Esophagus squamous epithelium (tissue), 4 donors: ENCODE data around the gene OCA2.

Experiments used
- POLR2A ChIP-seq, 4 donors: fragments of 450-650 bp; IDR thresholded peaks; one replicate each; pipeline ENCODE4 v1.6.1; 2017; ENCODE audit warnings: antibody characterized with exemption in 4 of 4, mild to moderate bottlenecking in 4 of 4, moderate library complexity in 3 of 4
- TF ChIP-seq, protein P1 (sequence below), 6 experiments: fragments of 450-650 bp in 4 of 6; fragments of 200-600 bp in 2 of 6; sonication (generic) in 2 of 6; IDR thresholded peaks; one replicate each; pipeline ENCODE4 v1.5.1; 2016 to 2019; ENCODE audit warnings: antibody characterized with exemption in 6 of 6, mild to moderate bottlenecking in 4 of 6, moderate library complexity in 4 of 6

DNA sequence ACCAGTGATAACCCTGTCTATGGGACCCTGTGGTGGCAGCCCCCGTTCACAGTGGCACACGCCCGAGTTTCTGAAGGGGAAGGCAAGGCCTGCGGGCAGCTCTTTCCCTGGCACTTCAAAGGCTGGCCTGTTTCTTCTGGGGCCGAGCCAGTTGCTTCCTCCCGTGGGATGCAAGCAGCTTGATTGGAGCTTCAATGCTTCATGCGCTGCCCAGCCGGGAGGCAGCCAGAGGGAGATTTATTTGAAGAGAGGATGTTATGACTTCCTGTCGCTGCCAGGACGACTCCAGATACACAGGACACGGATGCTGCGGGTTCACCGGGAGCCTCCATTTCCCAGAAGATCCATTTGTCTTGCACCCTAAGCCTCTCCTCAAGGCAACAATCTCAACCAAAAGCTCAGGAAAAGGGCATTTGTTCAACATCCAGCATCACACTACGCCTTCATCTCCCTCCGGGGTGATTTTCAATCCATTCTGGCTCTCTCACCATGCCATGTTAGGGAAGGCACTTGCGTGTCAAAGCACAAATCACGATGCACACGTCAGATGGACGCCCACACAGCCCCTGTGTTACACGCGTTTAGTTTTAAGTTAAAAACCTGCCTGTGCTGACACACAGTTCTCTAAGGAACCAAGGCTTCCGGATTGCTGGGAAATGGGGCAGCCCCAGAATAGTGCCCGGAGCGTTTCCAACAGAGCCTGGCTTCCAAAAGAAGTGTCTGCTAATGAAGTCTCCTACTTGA is 330.2 kb downstream of the OCA2 start:
- TF ChIP-seq, protein P1, sequence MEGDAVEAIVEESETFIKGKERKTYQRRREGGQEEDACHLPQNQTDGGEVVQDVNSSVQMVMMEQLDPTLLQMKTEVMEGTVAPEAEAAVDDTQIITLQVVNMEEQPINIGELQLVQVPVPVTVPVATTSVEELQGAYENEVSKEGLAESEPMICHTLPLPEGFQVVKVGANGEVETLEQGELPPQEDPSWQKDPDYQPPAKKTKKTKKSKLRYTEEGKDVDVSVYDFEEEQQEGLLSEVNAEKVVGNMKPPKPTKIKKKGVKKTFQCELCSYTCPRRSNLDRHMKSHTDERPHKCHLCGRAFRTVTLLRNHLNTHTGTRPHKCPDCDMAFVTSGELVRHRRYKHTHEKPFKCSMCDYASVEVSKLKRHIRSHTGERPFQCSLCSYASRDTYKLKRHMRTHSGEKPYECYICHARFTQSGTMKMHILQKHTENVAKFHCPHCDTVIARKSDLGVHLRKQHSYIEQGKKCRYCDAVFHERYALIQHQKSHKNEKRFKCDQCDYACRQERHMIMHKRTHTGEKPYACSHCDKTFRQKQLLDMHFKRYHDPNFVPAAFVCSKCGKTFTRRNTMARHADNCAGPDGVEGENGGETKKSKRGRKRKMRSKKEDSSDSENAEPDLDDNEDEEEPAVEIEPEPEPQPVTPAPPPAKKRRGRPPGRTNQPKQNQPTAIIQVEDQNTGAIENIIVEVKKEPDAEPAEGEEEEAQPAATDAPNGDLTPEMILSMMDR (IDR thresholded peaks at IDR 0.05) = no peak
- no peak for TF ChIP-seq POLR2A (IDR thresholded peaks at IDR 0.05)
